Neutrophil (primary cell): ENCODE measurements around the gene CTNNA2.

ENCODE experiments used
- H3K27ac ChIP-seq: fragments of 200-600 bp; sonication (generic); 2 replicates; pipeline ENCODE4 v1.5.1; 2016; ENCODE audit warnings: mild to moderate bottlenecking, moderate library complexity
- H3K27me3 ChIP-seq: fragments of 200-600 bp; sonication (generic); 2 replicates; pipeline ENCODE4 v1.6.0; 2016; ENCODE audit warnings: mild to moderate bottlenecking
- H3K36me3 ChIP-seq: fragments of 200-600 bp; sonication (generic); 2 replicates; pipeline ENCODE4 v1.5.1; 2017
- H3K4me1 ChIP-seq, 2 experiments: fragments of 200-600 bp in 1 of 2; sonication (generic) in 1 of 2; 1 replicate in 1 of 2; 2 replicates in 1 of 2; pipeline versions ENCODE4 v1.5.1 to v1.6.1; 2013 to 2016; ENCODE audit warnings: low read depth in 1 of 2, low read length in 1 of 2, mild to moderate bottlenecking in 1 of 2, moderate library complexity in 1 of 2; ENCODE audit not compliant: control insufficient read depth in 1 of 2, insufficient read depth in 1 of 2
- H3K4me3 ChIP-seq, 2 experiments: fragments of 200-600 bp in 1 of 2; sonication (generic) in 1 of 2; 1 replicate in 1 of 2; 2 replicates in 1 of 2; pipeline ENCODE4 v1.5.1; 2013 to 2016; ENCODE audit warnings: low read depth in 1 of 2, low read length in 1 of 2, mild to moderate bottlenecking in 1 of 2, moderate library complexity in 1 of 2
- H3K9me3 ChIP-seq: fragments of 200-600 bp; sonication (generic); 2 replicates; pipeline ENCODE4 v1.5.1; 2016
- TF ChIP-seq, protein P1 (sequence below): fragments of 200-600 bp; sonication (generic); IDR thresholded peaks from 2 replicates; pipeline ENCODE4 v1.5.1; 2016; ENCODE audit warnings: antibody characterized with exemption

Gene CTNNA2

DNA sequence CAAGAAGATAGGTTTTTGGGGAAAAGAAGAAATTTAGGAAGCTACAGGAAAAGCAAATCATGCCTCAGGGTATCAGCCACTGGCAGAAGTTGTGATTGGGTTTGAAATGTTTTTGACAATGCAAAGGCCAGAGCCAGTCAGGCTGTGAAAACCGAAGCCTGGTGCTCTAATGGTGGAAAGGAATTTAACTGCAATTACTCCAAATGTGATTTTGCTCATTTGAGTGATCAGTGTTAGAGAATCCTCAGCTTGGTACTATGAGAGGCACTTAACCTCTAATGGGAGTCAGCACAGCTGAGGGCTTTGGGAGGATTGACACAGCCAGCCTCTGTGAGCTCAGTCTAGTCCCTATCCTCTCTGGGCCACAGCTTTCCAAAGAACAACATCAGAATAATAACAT lies 615.2 kb downstream of the CTNNA2 start:
- no peak overlapping the region for H3K4me3 ChIP-seq
- no peak overlapping the region for H3K27ac ChIP-seq
- TF ChIP-seq, protein P1, sequence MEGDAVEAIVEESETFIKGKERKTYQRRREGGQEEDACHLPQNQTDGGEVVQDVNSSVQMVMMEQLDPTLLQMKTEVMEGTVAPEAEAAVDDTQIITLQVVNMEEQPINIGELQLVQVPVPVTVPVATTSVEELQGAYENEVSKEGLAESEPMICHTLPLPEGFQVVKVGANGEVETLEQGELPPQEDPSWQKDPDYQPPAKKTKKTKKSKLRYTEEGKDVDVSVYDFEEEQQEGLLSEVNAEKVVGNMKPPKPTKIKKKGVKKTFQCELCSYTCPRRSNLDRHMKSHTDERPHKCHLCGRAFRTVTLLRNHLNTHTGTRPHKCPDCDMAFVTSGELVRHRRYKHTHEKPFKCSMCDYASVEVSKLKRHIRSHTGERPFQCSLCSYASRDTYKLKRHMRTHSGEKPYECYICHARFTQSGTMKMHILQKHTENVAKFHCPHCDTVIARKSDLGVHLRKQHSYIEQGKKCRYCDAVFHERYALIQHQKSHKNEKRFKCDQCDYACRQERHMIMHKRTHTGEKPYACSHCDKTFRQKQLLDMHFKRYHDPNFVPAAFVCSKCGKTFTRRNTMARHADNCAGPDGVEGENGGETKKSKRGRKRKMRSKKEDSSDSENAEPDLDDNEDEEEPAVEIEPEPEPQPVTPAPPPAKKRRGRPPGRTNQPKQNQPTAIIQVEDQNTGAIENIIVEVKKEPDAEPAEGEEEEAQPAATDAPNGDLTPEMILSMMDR: no peak
- H3K27me3 ChIP-seq: no peaks in the 10 kb centered on the region
- no peaks in the 10 kb centered on the region for H3K4me1 ChIP-seq
- H3K9me3 ChIP-seq: no peaks in the 10 kb centered on the region
- no peaks in the 10 kb centered on the region for H3K36me3 ChIP-seq

DNA sequence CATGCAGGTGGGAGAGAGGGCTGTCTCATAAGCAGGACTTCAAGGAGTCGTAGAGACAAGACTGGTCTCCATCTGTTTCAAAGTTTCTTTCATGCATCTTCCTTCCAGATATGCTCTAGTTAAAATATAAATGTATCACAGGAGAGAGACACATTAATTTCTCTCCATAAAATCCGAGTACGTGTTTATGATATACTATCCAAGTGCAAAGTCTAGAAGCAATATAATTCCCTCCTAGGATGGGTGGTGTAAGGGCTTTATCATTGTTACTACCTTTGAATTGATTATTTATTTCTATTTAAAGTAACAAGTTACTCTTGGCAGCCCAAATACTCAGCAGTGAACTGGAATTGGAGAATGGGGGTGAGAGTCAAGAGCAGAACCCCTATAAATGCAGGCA lies 619.4 kb downstream of the CTNNA2 start:
- no peak overlapping the region for H3K27ac ChIP-seq
- H3K4me3 ChIP-seq: no peak overlapping the region
- H3K27me3 ChIP-seq: no peaks in the 10 kb centered on the region
- H3K9me3 ChIP-seq: no peaks in the 10 kb centered on the region
- TF ChIP-seq, protein P1: no peak
- no peaks in the 10 kb centered on the region for H3K4me1 ChIP-seq
- no peaks in the 10 kb centered on the region for H3K36me3 ChIP-seq

DNA sequence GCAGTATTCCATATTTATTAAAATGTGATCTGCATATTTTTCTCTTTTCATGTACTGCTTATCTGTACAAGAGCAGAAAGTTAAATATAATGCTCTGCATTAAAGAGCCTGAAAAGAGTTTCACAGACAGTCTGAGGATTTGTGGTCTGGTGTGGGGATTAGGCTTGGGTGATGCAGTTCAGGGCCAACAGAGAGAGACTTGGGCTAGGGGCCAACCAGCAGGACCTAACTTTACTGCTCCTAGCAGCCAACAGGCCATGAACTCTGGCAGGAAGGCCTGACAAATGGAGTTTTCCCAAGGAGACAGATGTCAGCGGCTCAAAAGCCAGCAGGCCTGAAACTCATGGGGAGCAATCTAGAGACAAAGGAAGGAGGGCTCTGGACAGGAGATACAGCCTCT lies 622.1 kb downstream of the CTNNA2 start:
- no peaks in the 10 kb centered on the region for H3K9me3 ChIP-seq
- no peaks in the 10 kb centered on the region for H3K4me1 ChIP-seq
- H3K36me3 ChIP-seq: no peaks in the 10 kb centered on the region
- TF ChIP-seq, protein P1: no peak
- H3K27me3 ChIP-seq: no peaks in the 10 kb centered on the region
- H3K4me3 ChIP-seq: no peak overlapping the region
- no peak overlapping the region for H3K27ac ChIP-seq

DNA sequence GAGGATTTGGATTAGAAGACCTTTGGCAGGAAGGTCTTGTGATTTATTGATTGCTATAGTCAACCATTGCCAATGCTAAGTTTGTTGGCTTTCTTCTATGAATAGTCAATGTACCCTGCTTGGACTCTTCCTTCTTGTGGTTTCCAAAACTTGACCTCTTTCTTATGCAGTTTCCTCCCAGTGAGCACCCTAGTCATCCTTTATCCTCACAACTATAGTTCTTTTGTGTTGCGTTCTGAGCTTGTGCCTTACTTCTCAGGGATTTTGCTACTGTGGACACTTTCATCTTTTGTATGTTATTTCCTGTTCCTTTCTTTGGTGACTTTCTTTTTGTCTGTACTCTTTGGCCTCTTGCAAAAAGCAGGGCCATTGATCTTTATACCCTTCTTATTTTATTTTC lies 623.5 kb downstream of the CTNNA2 start:
- TF ChIP-seq, protein P1: no peak
- Histone ChIP-seq H3K9me3 (no peaks in the 10 kb centered on the region), H3K4me1 (no peaks in the 10 kb centered on the region), H3K27me3 (no peaks in the 10 kb centered on the region), H3K36me3 (no peaks in the 10 kb centered on the region), H3K27ac (no peak overlapping the region), H3K4me3 (no peak overlapping the region)

DNA sequence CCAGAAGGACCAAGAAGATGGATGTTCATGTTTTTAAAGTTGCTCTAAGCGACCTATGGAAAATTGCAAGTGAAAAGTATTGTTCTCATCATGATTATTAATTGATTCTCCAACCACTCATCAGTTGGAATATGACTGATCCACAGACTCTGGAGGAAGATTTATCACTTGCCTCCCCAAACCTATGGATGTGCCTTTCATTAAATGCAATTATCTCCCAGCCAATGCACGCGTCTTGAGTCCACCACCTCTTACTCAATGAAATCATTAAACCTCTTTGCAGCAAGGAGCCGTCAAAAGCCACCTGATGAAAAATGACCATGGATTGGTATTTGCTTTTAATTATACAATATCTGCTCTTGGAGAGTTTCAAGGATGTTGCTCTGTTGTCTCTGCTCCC lies 626.1 kb downstream of the CTNNA2 start:
- H3K27ac ChIP-seq: no peak overlapping the region
- H3K9me3 ChIP-seq: no peaks in the 10 kb centered on the region
- no peaks in the 10 kb centered on the region for H3K27me3 ChIP-seq
- H3K4me3 ChIP-seq: no peak overlapping the region
- H3K4me1 ChIP-seq: no peaks in the 10 kb centered on the region
- no peaks in the 10 kb centered on the region for H3K36me3 ChIP-seq
- TF ChIP-seq, protein P1: no peak
